IPS-15b (cell line): ENCODE results near the gene RYR3.
A peak's percentile ranks its signal among the peaks of the same experiment; 100 is the strongest.

Experiments
- H3K27me3 ChIP-seq: one replicate; pipeline ENCODE4 v1.6.1; 2013; ENCODE audit warnings: low read length; ENCODE audit not compliant: control insufficient read depth, insufficient read depth
- H3K36me3 ChIP-seq: one replicate; pipeline ENCODE4 v1.6.1; 2013; ENCODE audit warnings: low read length; ENCODE audit not compliant: control insufficient read depth, insufficient read depth
- H3K4me1 ChIP-seq: one replicate; pipeline ENCODE4 v1.6.1; 2013; ENCODE audit warnings: mild to moderate bottlenecking, low read length; ENCODE audit not compliant: control insufficient read depth, insufficient read depth
- H3K4me3 ChIP-seq: one replicate; pipeline ENCODE4 v1.5.1; 2013; ENCODE audit warnings: low read depth, low read length
- H3K9ac ChIP-seq: one replicate; pipeline ENCODE4 v1.6.1; 2013; ENCODE audit warnings: low read depth, mild to moderate bottlenecking, low read length
- H3K9me3 ChIP-seq: one replicate; pipeline ENCODE4 v1.6.1; 2013; ENCODE audit warnings: mild to moderate bottlenecking, low read length; ENCODE audit not compliant: control insufficient read depth, insufficient read depth

Gene RYR3

GRCh38 chr15:33296050-33296449, 14.7 kb upstream of the RYR3 start:
- Histone ChIP-seq H3K9ac (no peak overlapping the region), H3K4me3 (no peak overlapping the region), H3K4me1 (no peaks in the 10 kb centered on the region), H3K27me3 (no peaks in the 10 kb centered on the region), H3K36me3 (no peaks in the 10 kb centered on the region), H3K9me3 (no peaks in the 10 kb centered on the region)

DNA sequence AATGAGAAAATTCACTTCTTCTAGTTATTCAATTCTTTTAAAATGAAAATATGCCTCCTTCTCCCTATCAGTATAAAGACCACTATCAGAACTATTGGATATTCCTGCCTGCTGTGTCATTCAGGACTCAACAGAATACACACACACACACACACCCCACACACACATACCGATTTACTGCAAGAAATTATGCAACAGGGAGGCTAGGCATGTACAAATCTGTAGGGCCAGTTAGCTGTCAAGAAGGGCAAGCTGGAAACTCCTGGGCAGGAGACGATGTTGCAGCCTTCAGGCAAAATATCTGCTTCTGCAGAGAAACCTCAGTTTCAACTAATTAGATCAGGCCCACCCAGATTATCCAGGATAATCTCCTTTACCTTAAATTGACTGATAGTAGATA, 13.9 kb upstream of the RYR3 start:
- Histone ChIP-seq H3K27me3 (no peaks in the 10 kb centered on the region), H3K4me3 (no peak overlapping the region), H3K9me3 (no peaks in the 10 kb centered on the region), H3K9ac (no peak overlapping the region), H3K36me3 (no peaks in the 10 kb centered on the region), H3K4me1 (no peaks in the 10 kb centered on the region)

DNA sequence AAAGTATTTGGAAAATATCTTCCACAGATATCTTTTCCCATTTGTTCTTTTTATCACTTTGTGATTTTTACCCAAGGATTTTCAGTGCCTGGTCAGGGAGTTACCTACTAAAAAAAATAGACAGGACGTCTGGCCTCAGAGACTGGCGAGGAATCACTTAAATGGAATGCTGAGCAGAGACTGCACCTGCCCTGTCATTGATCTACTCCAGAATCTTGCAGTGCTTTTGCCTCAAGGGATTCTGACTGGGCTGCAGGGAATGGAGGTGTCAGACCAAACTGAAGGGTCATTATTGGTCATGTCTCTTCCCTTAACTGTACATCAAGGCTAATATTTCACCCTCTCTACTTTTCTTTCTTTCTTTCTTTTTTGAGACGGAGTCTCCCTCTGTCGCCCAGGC, 12.1 kb upstream of the RYR3 start:
- H3K36me3 ChIP-seq: no peaks in the 10 kb centered on the region
- H3K27me3 ChIP-seq: no peaks in the 10 kb centered on the region
- H3K4me1 ChIP-seq: no peaks in the 10 kb centered on the region
- no peak overlapping the region for H3K4me3 ChIP-seq
- H3K9ac ChIP-seq: no peak overlapping the region
- no peaks in the 10 kb centered on the region for H3K9me3 ChIP-seq

DNA sequence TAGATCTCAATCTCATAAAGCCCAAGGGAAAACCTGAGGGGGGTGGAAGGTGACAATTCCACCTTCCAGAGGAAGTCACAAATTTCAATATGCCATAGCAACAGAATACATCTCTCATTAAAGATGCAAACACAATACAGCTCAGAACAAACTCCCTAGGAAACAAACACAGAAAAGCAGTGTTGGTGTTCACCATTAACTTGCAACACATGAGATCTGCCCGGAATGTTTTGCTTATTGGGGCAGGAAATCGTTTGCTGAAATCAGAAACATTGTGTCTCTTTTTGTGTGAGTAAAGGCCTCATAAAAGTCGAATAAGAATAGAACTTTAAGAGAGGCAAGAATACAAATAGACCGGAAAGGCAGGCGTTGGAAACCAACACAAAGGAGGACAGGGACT, 5.8 kb upstream of the RYR3 start:
- H3K36me3 ChIP-seq: no peaks in the 10 kb centered on the region
- H3K9me3 ChIP-seq: no peaks in the 10 kb centered on the region
- no peak overlapping the region for H3K4me3 ChIP-seq
- no peaks in the 10 kb centered on the region for H3K4me1 ChIP-seq
- H3K9ac ChIP-seq: no peak overlapping the region
- H3K27me3 ChIP-seq: peaks cover 10% of the 10 kb centered on the region

DNA sequence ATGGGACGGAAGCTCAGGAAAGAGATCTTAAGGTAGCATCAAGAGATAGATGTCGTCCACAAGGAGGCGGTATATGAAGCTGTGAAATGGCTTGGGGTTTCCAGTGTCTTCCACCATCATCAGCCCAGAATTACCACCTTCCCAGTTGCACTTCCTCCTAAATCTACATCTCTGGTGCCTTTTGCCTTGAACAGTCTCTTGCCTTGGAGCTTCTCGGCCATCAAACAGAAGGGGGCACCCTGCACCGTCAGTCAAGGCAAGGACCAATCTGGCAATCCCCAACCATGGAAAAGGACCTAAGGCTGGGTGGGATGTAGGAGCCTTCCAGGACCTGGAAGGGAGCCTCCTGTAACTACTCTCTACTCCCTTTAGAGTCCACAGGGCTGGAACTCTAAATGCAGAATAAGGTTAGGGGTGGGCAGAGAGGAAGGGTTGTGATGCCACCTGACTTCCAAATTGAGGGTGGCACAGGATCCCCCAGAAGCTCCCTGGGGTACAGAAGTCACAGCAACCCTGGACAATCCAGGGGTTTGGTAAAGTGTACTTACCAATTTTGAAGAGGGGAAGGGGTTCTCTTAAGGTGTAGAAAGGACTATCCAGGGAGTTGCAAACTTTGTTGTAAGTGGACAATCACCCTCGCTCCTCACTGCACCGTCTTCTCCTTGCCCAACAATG, 1.0 kb upstream of the RYR3 start:
- Histone ChIP-seq H3K9me3 (no peaks in the 10 kb centered on the region), H3K4me1 (no peaks in the 10 kb centered on the region), H3K4me3 (peak overlapping the region; percentile 73), H3K27me3 (peaks cover 53% of the 10 kb centered on the region), H3K36me3 (no peaks in the 10 kb centered on the region), H3K9ac (no peak overlapping the region)

- H3K4me3 ChIP-seq: peak overlapping the region; percentile 73
- H3K9me3 ChIP-seq: no peaks in the 10 kb centered on the region
- H3K27me3 ChIP-seq: peaks cover 56% of the 10 kb centered on the region
- H3K4me1 ChIP-seq: peaks cover 3% of the 10 kb centered on the region
- H3K36me3 ChIP-seq: no peaks in the 10 kb centered on the region
- H3K9ac ChIP-seq: peak overlapping the region; percentile 5
These were observed 675 bp downstream of the RYR3 start for GRCh38 chr15:33311312-33311971.

DNA sequence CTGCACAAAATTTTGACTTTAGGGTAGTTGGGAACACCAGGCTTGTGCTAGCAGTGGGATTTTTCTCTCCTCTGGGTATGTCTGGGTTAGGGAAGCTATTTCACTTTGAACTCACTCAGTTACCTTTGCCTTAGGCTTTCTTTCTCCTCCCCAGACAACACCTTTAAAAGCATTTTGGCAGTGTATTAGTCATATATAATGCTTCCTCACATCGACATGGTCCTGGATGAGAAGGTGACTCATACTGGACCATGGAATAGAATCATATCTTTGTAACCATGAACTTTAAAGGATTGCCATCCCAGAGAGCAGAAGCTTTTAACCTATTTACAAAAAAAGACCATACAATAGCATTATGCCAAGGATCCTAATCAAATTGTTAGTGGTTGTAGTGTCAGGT, 2.7 kb downstream of the RYR3 start:
- H3K4me3 ChIP-seq: no peak overlapping the region
- no peaks in the 10 kb centered on the region for H3K9me3 ChIP-seq
- peaks cover 56% of the 10 kb centered on the region for H3K27me3 ChIP-seq
- no peaks in the 10 kb centered on the region for H3K36me3 ChIP-seq
- no peak overlapping the region for H3K9ac ChIP-seq
- peaks cover 3% of the 10 kb centered on the region for H3K4me1 ChIP-seq

DNA sequence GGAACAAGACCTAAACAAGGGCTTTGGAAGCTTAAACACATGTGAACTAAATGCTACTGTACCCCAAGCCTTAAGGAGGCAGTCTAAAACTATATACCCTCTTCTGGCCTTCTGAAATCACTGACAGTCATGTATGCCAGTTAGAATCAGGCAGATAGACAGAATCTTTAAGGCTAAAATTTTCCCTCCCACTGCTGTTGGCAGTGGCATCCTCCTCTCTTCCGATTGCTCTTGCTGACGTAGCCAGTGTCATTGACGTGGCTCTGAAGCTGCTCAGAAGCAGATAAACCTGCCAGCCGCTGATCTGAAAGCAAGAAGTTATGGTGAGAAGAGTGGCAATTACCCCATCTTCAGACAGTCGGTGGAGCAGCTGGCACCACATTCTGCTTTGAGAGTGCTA, 3.3 kb downstream of the RYR3 start:
- H3K27me3 ChIP-seq: peaks cover 55% of the 10 kb centered on the region
- no peak overlapping the region for H3K9ac ChIP-seq
- no peak overlapping the region for H3K4me3 ChIP-seq

DNA sequence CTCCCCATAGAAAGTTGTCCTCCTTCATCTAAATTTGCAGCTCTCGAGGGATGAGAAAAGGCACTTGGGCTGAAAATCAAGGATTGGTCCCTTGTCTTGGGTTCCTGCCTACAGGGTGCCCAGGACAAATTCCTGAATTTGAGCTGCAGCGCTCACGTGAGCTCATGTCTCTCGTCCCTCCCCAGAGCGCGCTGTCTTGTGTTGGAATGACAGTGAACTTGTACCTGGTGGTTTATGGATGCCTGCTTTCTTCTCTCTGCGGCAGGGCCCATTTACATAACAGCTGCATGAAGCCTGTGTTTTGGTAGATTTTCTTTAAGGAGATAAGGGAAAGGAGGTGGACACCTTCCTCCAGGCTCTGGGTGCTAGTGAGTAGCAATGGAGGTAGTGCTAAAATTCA, 4.3 kb downstream of the RYR3 start:
- Histone ChIP-seq H3K4me1 (peaks cover 3% of the 10 kb centered on the region), H3K27me3 (peaks cover 46% of the 10 kb centered on the region), H3K9ac (no peak overlapping the region), H3K36me3 (no peaks in the 10 kb centered on the region), H3K4me3 (no peak overlapping the region), H3K9me3 (no peaks in the 10 kb centered on the region)

More for the DNA sequence above, 3.3 kb downstream of the RYR3 start:
- Histone ChIP-seq H3K36me3 (no peaks in the 10 kb centered on the region), H3K9me3 (no peaks in the 10 kb centered on the region), H3K4me1 (peaks cover 3% of the 10 kb centered on the region)

DNA sequence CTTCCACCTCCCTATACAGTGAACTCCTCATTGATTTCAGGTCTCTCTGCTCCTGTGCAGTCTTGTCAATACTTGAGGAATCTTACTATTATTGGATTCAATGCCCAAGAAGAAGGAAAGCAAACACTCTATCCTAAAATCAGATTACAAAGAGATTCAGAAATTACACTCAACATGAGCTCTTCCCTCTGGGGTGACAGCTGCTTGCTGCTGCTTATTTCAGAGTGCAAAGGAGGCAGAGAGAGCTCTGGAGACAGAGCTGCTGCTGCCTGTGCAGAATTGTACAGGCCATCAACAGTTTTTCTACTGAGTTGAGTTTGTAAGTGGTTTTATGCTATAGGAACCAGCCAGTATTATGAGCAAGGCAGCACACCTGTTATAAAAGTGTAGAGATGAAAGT, 7.1 kb downstream of the RYR3 start:
- H3K36me3 ChIP-seq: no peaks in the 10 kb centered on the region
- H3K27me3 ChIP-seq: peaks cover 17% of the 10 kb centered on the region
- no peaks in the 10 kb centered on the region for H3K9me3 ChIP-seq
- H3K9ac ChIP-seq: no peak overlapping the region
- H3K4me1 ChIP-seq: peaks cover 3% of the 10 kb centered on the region
- H3K4me3 ChIP-seq: no peak overlapping the region

- Histone ChIP-seq H3K9ac (no peak overlapping the region), H3K27me3 (peaks cover 4% of the 10 kb centered on the region), H3K4me1 (peaks cover 3% of the 10 kb centered on the region), H3K9me3 (no peaks in the 10 kb centered on the region), H3K4me3 (no peak overlapping the region), H3K36me3 (no peaks in the 10 kb centered on the region)
These were observed 9.2 kb downstream of the RYR3 start for GRCh38 chr15:33320017-33320416.

- Histone ChIP-seq H3K4me1 (no peaks in the 10 kb centered on the region), H3K4me3 (no peak overlapping the region), H3K36me3 (no peaks in the 10 kb centered on the region), H3K9ac (no peak overlapping the region), H3K9me3 (no peaks in the 10 kb centered on the region), H3K27me3 (no peaks in the 10 kb centered on the region)
These were observed 11.3 kb downstream of the RYR3 start for GRCh38 chr15:33322091-33322490.
